GM06990 (cell line): ENCODE data around the gene CMTR1.

Experiments used
- DNase-seq: peaks from one replicate; pipeline ENCODE4 v3.0.0-alpha.2; 2011; ENCODE audit not compliant: insufficient read length; ENCODE audit errors: extremely low read depth
- H3K27me3 ChIP-seq: replicated peaks from 2 replicates; pipeline ENCODE4 v1.6.0; 2011; ENCODE audit warnings: low read length; ENCODE audit not compliant: control insufficient read depth, insufficient read depth
- H3K36me3 ChIP-seq: 2 replicates; pipeline ENCODE4 v1.5.1; 2011; ENCODE audit warnings: low read length; ENCODE audit not compliant: control insufficient read depth, insufficient read depth
- H3K4me3 ChIP-seq: replicated peaks from 2 replicates; pipeline ENCODE4 v1.5.1; 2011; ENCODE audit warnings: low read depth, mild to moderate bottlenecking, control low read depth, low read length
- TF ChIP-seq, protein P1 (sequence below): IDR thresholded peaks from 2 replicates; pipeline ENCODE4 v1.5.1; 2011; ENCODE audit warnings: low read length, control low read depth, mild to moderate bottlenecking, inconsistent platforms; ENCODE audit not compliant: insufficient read depth, poor library complexity, severe bottlenecking

The CMTR1 gene

DNA sequence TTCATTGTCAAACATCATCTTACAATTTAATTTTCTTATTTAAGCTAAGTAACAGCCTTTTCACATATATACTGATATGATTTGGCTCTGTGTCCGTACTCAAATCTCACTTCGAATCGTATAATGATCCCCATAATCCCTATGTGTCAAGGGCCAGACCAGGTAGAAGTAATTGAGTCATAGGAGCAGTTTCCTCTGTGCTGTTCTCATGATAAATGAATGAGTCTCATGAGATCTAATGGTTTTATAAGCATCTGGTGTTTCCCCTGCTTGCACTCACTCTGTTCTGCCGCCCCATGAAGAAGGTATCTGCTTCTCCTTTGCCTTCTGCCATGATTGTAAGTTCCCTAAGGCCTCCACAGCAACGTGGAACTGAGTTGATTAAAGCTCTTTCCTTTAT, 25.1 kb upstream of the CMTR1 start:
- H3K4me3 ChIP-seq: no peak overlapping the region
- DNase-seq: no peak
- H3K27me3 ChIP-seq: no peaks in the 10 kb centered on the region
- TF ChIP-seq, protein P1, sequence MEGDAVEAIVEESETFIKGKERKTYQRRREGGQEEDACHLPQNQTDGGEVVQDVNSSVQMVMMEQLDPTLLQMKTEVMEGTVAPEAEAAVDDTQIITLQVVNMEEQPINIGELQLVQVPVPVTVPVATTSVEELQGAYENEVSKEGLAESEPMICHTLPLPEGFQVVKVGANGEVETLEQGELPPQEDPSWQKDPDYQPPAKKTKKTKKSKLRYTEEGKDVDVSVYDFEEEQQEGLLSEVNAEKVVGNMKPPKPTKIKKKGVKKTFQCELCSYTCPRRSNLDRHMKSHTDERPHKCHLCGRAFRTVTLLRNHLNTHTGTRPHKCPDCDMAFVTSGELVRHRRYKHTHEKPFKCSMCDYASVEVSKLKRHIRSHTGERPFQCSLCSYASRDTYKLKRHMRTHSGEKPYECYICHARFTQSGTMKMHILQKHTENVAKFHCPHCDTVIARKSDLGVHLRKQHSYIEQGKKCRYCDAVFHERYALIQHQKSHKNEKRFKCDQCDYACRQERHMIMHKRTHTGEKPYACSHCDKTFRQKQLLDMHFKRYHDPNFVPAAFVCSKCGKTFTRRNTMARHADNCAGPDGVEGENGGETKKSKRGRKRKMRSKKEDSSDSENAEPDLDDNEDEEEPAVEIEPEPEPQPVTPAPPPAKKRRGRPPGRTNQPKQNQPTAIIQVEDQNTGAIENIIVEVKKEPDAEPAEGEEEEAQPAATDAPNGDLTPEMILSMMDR: no peak
- H3K36me3 ChIP-seq: no peaks in the 10 kb centered on the region

DNA sequence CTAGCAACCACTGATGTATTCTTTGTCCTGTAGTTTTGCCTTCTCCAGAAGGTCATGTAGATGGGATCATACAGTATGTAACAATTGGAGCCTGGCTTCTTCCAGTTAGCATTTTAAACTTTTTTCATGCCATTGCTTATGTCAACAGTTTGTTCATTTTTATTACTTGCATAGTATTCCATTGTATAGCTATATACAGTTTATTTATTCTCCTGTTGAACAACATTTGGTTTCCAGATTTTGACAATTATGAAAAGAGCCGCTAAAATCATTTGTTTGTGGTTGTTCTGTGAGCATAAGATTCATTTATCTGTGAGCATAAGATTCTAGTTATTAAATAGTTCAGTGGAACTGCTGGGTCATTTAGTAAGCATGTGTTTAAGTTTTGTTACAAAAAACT, 23.5 kb upstream of the CMTR1 start:
- H3K36me3 ChIP-seq: no peaks in the 10 kb centered on the region
- DNase-seq: no peak

DNA sequence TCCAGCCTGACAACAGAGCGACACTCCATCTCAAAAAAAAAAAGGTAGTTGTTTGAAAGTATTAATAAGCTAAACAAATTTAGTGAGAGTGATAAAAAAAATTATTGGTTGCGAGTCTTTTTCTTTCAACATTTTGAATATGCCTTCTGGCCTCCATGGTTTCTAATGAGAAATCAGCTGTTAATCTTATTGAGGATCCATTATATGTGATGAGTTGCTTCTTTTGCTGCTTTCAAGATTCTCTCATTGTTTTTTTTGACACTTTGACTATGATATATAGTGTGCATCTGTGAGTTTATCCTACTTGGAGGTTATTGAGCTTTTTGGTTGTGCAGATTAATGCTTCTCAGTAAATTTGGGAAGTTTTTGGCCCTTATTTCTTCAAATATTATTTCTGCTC, 15.6 kb upstream of the CMTR1 start:
- no peak for DNase-seq
- H3K27me3 ChIP-seq: no peaks in the 10 kb centered on the region
- TF ChIP-seq, protein P1: no peak
- no peak overlapping the region for H3K4me3 ChIP-seq
- no peaks in the 10 kb centered on the region for H3K36me3 ChIP-seq

More for the DNA sequence above, 23.5 kb upstream of the CMTR1 start:
- no peak overlapping the region for H3K4me3 ChIP-seq
- no peaks in the 10 kb centered on the region for H3K27me3 ChIP-seq
- TF ChIP-seq, protein P1: no peak

DNA sequence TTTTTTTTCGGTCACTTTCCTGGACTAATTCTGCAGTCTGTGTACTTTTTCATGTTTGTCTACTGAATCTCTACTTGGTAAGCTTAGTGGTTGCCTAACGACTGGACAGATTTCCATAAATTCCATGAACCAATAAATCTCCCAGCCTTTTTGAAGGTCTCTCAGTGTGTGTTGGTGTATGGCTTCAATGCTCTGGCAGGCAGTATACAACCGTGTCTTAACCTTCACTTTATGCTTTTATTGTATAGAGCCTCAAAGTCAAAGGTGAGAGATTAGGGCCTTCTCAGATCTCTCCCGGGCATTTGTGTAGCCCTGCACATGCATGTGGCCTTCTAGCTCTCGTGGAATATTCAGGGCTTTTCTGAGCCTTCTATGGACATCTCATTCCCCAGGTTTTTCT, 14.3 kb upstream of the CMTR1 start:
- no peak overlapping the region for H3K4me3 ChIP-seq
- TF ChIP-seq, protein P1: no peak
- no peak for DNase-seq
- no peaks in the 10 kb centered on the region for H3K36me3 ChIP-seq
- H3K27me3 ChIP-seq: no peaks in the 10 kb centered on the region

DNA sequence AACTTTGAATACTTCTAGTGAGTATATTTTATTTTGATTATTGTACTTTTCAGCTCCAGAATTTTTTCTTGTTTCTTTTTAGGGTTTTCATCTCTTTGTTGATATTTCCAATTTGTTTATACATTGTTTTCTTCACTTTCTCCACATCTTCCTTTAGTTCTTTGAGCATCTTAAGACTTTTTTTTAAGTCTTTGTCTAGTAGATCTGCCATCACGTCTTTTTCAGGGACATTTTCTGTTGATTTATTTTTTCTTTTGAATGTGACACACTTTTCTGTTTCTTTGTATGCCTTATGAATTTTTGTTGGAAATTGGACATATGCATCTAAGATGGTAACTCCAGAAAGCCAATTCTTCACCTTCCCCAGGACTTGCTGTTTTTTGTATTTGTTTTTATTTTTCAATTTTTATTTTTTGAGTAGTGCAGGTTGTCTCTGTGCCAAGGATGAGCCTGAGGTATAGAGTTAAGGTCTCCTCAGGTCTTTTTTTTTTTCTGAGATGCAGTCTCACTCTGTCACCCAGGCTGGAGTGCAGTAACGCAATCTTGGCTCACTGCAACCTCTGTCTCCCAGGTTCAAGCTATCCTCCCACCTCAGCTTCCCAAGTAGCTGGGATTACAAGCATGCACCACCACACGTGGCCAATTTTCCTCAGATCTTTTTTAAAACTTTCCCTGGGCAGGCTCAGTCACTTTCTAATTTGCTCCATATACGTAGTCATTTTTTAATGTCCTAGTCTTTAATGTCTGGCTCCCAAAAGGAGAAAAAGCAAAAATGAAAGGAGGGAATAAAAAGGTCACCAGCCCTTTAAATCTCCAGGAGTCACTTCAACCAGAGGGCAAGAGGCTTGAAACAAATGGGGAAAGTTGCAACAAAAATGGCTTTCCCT, 6.7 kb upstream of the CMTR1 start:
- H3K4me3 ChIP-seq: no peak overlapping the region
- TF ChIP-seq, protein P1: no peak
- no peak for DNase-seq

More for the DNA sequence above, 6.7 kb upstream of the CMTR1 start:
- Histone ChIP-seq H3K27me3 (no peaks in the 10 kb centered on the region), H3K36me3 (no peaks in the 10 kb centered on the region)
